ENCODE results near the gene PLD4. TPM values are rescaled to one million over a fixed set of nuclear protein-coding genes. Genes with fewer than 3 reads are reported as not detected.

PLD4 gene
- polyA plus RNA-seq, 3 donors, result 12.2 to 15.5 (median 15.1) TPM

DNA sequence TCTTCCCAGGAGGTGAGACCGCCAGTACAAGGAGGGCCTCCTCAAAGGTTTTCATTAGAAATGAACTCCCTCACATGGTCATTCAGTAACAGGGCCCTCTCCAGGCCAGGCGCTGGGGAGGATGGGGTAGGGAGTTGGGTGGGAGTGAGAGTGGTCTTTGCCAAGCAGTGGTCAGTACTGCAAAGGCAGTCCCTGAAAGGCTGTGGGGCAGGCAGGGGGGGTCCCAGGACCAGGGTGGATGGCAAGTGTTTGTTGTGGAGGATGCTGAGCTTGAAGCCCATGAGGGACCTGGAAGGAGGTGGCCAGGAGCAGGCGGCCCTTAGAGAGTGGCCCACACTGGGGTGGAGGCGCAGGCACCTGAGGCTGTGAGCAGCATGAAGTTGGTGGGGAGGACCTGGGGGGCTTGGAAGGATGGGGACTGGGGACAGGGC lies 33.5 kb upstream of the PLD4 start:
- TF ChIP-seq, protein P1, sequence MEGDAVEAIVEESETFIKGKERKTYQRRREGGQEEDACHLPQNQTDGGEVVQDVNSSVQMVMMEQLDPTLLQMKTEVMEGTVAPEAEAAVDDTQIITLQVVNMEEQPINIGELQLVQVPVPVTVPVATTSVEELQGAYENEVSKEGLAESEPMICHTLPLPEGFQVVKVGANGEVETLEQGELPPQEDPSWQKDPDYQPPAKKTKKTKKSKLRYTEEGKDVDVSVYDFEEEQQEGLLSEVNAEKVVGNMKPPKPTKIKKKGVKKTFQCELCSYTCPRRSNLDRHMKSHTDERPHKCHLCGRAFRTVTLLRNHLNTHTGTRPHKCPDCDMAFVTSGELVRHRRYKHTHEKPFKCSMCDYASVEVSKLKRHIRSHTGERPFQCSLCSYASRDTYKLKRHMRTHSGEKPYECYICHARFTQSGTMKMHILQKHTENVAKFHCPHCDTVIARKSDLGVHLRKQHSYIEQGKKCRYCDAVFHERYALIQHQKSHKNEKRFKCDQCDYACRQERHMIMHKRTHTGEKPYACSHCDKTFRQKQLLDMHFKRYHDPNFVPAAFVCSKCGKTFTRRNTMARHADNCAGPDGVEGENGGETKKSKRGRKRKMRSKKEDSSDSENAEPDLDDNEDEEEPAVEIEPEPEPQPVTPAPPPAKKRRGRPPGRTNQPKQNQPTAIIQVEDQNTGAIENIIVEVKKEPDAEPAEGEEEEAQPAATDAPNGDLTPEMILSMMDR (IDR thresholded peaks at IDR 0.05), result no peak
- Histone ChIP-seq H4K20me1 (ENCODE audit: insufficient read depth, low read length) (no peaks in the 10 kb centered on the region), H3K9me3 (replicated peaks in 1 of 2; ENCODE audit: control insufficient read depth in 1 of 2, insufficient read depth in 1 of 2, low read length in 2 of 2) (no peaks in the 10 kb centered on the region), H3K27ac (ENCODE audit: low read depth in 1 of 2, low read length in 2 of 2) (no peak overlapping the region), H3K4me3 (replicated peaks in 1 of 3; ENCODE audit: low read depth in 2 of 3, low read length in 3 of 3) (no peak overlapping the region), H3K4me2 (replicated peaks; ENCODE audit: extremely low read depth, low read length, poor library complexity, severe bottlenecking) (no peak overlapping the region), H3K36me3 (replicated peaks in 1 of 2; ENCODE audit: control insufficient read depth in 1 of 2, insufficient read depth in 2 of 2, low read length in 2 of 2) (no peaks in the 10 kb centered on the region), H3K27me3 (ENCODE audit: control insufficient read depth in 2 of 2, insufficient read depth in 2 of 2, low read length in 2 of 2) (no peaks in the 10 kb centered on the region), H2AFZ (ENCODE audit: insufficient read depth, low read depth, low read length, poor library complexity, severe bottlenecking) (no peak overlapping the region), H3K4me1 (ENCODE audit: control insufficient read depth in 1 of 2, insufficient read depth in 2 of 2, low read length in 2 of 2) (no peaks in the 10 kb centered on the region), H3K9ac (ENCODE audit: insufficient read depth, low read length, poor library complexity, severe bottlenecking) (no peak overlapping the region), H3K79me2 (ENCODE audit: insufficient read depth, low read length) (no peaks in the 10 kb centered on the region)
- H3K27me3 Mint-ChIP-seq (ENCODE audit: low read depth in 3 of 3), result peaks cover 0 to 6% (median 0%) of the 10 kb centered on the region in 3 donors
- WGBS (ENCODE audit: insufficient coverage), result 92% methylated on average over 2 of the region's 4 CpGs
- H3K27ac Mint-ChIP-seq, result no peak overlapping the region
- H3K4me1 Mint-ChIP-seq, result no peaks in the 10 kb centered on the region
- intact Hi-C loops (cut with micrococcal nuclease), result no loop called here
- no peaks in the 10 kb centered on the region for H3K36me3 Mint-ChIP-seq
- no peak for DNase-seq
- H3K9me3 Mint-ChIP-seq, result peaks cover 0 to 2% (median 0%) of the 10 kb centered on the region in 7 donors
- no peak overlapping the region for H3K4me3 Mint-ChIP-seq

DNA sequence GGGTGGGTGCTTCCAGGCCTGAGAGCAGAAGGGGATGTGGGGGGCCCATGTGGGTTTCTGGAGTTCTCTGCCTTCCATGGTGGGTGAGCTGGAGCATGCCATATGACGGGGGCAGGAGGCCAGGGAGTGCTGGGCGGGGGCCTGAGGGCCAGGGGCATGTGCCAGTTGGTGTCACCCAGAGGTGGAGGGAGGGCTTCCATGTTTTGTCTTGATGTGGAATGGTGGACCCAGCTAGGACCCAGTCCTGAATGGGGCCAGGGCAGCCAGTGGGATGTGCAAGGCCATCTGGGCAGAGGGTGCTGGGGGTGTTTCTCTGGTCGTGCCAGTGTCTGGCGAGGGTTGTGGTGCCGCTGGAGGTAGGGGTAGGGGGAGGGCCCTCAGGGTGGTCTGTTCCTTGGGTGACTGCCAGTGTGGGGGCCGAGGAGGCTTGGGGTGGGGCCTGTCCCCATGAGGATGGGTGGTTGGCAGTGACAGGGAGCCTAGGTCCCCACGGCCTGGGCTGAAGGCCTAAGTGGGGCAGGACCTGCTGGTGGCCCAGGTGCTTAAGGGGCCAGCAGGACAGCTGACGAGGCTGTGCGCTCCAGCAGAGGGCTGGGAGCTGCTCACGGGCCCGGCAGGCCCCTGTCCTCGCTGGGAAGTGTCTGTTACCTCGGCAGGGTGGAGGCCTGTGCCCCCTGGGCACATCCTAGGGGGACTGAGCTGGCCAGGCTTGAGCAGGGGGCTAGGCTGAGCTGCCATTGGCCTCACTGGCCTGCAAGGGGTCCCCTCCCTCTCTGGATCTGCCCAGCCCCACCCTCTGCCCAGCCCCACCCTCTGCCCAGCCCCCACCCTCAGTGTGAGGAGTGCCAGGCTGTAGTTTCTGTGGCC lies 32.8 kb upstream of the PLD4 start:
- Histone ChIP-seq H3K9ac (ENCODE audit: insufficient read depth, low read length, poor library complexity, severe bottlenecking) (no peak overlapping the region), H3K4me3 (replicated peaks in 1 of 3; ENCODE audit: low read depth in 2 of 3, low read length in 3 of 3) (no peak overlapping the region), H3K4me1 (ENCODE audit: control insufficient read depth in 1 of 2, insufficient read depth in 2 of 2, low read length in 2 of 2) (no peaks in the 10 kb centered on the region), H3K9me3 (replicated peaks in 1 of 2; ENCODE audit: control insufficient read depth in 1 of 2, insufficient read depth in 1 of 2, low read length in 2 of 2) (no peaks in the 10 kb centered on the region), H2AFZ (ENCODE audit: insufficient read depth, low read depth, low read length, poor library complexity, severe bottlenecking) (no peak overlapping the region), H3K27me3 (ENCODE audit: control insufficient read depth in 2 of 2, insufficient read depth in 2 of 2, low read length in 2 of 2) (no peaks in the 10 kb centered on the region), H3K4me2 (replicated peaks; ENCODE audit: extremely low read depth, low read length, poor library complexity, severe bottlenecking) (no peak overlapping the region), H3K79me2 (ENCODE audit: insufficient read depth, low read length) (no peaks in the 10 kb centered on the region), H3K27ac (ENCODE audit: low read depth in 1 of 2, low read length in 2 of 2) (no peak overlapping the region), H4K20me1 (ENCODE audit: insufficient read depth, low read length) (no peaks in the 10 kb centered on the region), H3K36me3 (replicated peaks in 1 of 2; ENCODE audit: control insufficient read depth in 1 of 2, insufficient read depth in 2 of 2, low read length in 2 of 2) (no peaks in the 10 kb centered on the region)
- TF ChIP-seq, protein P1 (IDR thresholded peaks at IDR 0.05), result no peak
- no peaks in the 10 kb centered on the region for H3K4me1 Mint-ChIP-seq
- WGBS (ENCODE audit: insufficient coverage), result 82% methylated on average over 13 of the region's 13 CpGs
- H3K9me3 Mint-ChIP-seq, result peaks cover 0 to 2% (median 0%) of the 10 kb centered on the region in 7 donors
- H3K4me3 Mint-ChIP-seq, result no peak overlapping the region
- intact Hi-C loops (cut with micrococcal nuclease), result no loop called here
- H3K36me3 Mint-ChIP-seq, result no peaks in the 10 kb centered on the region
- no peak overlapping the region for H3K27ac Mint-ChIP-seq
- DNase-seq, result peak in 1 of 3 donors; percentile 2
- peaks cover 0 to 6% (median 1%) of the 10 kb centered on the region in 3 donors for H3K27me3 Mint-ChIP-seq (ENCODE audit: low read depth in 3 of 3)
